ENCODE data around the gene COQ10A.
"Not testable (repeated sequence)": the region's sequence is repeated elsewhere in the genome, so short reads cannot be mapped to it uniquely, and the experiment has no call there.

COQ10A gene

GRCh38 chr12:56282579-56282978 lies 15.8 kb downstream of the COQ10A start:
- no peak for DNase-seq

DNA sequence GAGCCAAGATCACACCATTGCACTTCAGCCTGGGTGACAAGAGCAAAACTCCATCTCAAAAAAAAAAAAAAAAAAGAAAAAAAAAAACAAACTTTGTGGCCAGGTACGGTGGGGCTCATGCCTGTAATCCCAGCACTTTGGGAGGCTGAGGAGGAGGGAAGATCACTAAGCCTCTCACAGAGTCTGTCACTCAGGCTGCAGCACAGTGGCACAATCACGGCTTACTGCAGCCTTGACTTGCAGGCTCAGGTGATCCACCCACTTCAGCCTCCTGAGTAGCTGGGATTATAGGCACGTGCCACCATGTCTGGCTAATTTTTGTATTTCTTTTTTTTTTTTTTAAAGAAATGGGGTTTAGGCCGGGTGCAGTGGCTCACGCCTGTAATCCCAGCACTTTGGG lies 17.5 kb downstream of the COQ10A start:
- DNase-seq: not testable (repeated sequence)

- DNase-seq: no peak
These were observed 19.5 kb downstream of the COQ10A start for GRCh38 chr12:56286044-56286830.

DNA sequence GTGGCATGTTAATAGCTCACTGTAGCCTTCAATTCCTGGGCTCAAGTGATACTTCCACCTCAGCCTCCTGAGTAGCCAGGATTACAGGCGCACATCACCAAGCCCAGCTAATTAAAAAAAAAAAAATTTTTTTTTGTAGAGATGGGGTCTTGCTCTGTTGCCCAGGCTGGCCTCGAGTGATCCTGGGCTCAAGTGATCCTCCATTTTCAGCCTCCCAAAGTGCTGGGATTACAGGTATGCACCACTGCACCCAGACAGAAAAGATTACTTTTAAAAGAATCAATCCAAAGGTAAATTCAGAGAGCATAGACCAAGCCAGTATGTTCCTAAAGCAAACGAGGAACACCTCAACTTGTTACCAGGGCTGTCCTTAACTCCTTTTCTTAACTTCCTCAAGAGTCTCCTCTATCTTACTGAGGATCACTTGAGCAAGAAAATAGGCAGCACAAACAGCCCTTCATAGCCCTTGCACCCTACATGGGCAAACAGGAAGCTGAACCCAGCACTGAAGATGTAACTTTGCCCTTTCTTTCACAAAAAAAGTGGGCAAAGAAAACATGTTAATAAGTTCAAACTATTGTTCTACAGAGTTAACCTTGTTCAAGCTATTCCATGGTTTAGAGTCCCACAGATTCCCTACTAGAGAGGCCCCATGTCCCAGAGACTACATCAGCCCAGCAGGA lies 22.1 kb downstream of the COQ10A start:
- no peak for DNase-seq

DNA sequence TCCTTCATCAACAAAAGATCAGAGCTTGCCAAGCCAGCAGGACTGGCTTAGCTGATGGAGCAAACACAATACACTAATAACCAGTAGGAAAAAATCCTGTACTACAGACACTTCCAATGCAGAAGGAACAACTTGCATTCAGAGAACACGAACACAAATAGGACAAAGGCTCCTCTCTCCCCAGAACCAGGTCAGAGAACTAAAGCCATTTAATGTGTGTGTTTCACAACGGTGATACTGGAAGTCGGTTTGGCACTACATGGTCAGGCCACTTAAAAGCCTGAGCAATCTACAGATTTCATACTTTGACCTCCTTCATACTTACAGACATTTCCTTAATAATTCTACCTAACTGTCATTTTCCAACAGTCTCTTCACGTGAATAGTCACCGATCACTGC lies 27.1 kb downstream of the COQ10A start:
- no peak for DNase-seq

DNA sequence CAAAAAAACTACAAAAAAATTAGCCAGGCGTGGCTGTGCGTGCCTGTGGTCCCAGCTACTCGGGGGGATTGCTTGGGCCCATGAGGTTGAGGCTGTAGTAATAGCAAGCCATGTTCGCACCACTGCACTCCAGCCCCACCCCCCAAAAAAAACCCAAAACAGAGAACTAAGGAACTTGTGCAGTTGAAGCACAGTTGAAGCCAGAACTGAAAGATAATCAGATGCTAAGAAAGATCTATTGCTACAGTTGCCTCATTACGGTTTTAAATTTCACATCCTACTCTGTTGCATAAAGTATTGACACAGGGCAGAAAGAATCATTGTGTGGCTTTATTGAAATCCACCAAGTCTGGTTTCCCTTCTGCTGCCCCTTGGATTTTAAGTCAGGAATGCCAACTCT lies 29.6 kb downstream of the COQ10A start:
- no peak for DNase-seq

DNA sequence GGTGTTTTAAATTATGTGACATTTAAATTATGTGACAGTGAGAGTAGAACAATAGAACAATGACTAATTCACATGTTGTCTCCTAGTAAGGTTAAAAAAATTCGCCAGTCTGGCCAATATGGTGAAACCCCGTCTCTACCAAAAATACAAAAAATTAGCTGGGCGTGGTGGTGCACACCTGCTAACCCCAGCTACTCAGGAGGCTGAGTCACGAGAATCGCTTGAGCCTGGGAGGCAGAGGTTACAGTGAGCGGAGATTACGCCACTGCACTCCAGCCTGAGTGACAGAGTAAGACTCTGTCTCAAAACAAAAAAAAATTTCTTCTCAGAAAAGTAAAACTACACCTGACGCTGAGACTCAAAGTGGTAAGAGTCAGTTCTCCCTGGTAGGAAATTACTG lies 30.7 kb downstream of the COQ10A start:
- DNase-seq: no peak

DNA sequence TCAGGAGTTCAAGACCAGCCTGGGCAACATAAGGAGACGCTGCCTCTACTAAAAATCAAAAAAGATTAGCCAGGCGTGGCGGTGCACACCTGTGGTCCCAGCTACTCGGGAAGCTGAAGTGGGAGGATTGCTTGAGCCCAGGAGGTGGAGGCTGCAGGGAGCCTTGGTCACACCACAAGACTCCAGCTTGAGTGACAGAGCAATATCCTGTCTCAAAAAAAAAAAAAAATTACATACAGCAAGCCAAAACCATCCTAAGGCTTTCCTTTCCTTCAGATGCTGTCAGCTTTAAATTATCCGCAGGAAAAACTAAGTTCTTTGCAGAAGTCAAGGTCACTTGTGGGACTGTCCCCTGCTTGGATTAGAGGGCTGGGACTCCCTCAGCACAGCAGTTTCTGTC lies 32.1 kb downstream of the COQ10A start:
- DNase-seq: no peak

DNA sequence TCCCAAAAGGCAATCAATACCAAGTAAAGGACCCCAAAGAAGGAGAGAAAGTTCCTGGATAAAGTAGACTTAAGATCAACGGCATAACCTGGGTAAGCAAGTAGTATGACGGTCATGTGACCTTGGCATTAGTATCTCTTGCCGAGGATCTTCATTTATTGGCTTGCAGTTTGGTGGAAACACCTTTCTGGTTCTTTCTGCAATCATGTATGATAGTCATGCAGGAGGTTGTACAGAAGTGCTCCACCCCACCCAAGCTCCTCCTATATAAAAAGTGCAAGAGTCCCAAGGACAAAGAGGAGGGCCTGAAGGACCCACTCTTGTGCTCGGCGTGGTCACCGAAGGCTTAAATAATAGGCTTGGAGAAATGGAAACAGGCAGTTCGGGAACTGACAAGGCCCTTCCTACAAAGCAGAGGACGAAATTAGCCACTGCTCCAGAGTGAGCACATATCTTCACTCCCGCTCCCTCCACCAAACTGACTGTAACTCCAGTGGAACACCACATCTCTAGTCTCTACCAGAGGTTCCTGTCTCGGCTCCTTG lies 32.6 kb downstream of the COQ10A start:
- DNase-seq: no peak

- peak; percentile 90 for DNase-seq
These were observed 33.3 kb downstream of the COQ10A start, which contains the start of gene CS for GRCh38 chr12:56299853-56300643. CS (minus strand) TSS chr12:56300330; CDS start chr12:56300201, 129 bp downstream.

GRCh38 chr12:56300644-56301464 lies 34.1 kb downstream of the COQ10A start:
- DNase-seq: no peak

- DNase-seq: no peak
These were observed 37.5 kb downstream of the COQ10A start for GRCh38 chr12:56304276-56304675.

GRCh38 chr12:56304872-56305590 lies 38.3 kb downstream of the COQ10A start:
- DNase-seq: no peak

- no peak for DNase-seq
These were observed 40.7 kb downstream of the COQ10A start for GRCh38 chr12:56307221-56307965.

DNA sequence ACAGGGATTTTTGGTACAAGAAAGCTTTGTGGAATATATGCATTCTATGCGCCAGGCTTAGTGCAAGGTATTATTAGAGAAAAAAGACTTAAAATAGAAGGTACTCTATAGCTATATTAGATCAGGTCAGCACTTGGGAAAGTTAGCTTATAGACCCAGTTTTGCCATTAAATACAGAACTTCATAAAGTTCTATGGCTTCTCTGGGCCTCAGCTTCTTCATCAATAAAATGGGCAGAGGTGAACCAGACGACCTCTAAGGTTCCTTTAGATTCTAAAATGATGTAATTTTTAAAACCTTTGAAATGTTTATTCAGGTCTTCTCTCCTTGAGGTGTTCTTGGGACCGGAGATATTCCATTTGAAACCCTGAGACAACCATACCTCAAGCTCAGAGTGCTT lies 42.0 kb downstream of the COQ10A start:
- DNase-seq: no peak

DNA sequence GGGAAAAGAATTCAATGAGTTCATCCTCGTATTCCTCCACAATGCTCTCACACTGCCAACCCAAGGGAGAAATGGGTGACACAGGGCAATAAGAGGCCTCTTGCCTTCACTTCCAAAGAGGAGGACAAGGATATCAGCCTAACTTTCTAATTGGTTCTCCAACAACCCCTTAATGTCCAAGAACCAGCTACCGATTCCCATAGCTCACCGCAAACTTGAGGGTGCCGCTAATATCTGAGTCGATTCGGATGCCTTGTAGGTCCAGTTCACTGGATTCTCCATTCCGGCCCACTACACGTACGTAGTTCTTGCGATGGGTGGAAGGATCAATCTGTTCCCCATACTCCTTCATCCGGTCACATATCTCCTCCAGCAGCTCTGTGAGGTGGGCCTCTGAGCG lies 44.3 kb downstream of the COQ10A start:
- DNase-seq: no peak

- DNase-seq: no peak
These were observed 48.5 kb downstream of the COQ10A start for GRCh38 chr12:56315249-56315621.

GRCh38 chr12:56315622-56316473 lies 49.1 kb downstream of the COQ10A start, which contains the start of gene CNPY2:
CNPY2 (minus strand) TSS chr12:56315988; CDS start chr12:56315217, 771 bp downstream.
- DNase-seq: peak; percentile 84

- no peak for DNase-seq
These were observed 50.9 kb downstream of the COQ10A start for GRCh38 chr12:56317675-56318074.

All from NCI-H1694 (cell line).